GM12875 (cell line): ENCODE results near the gene BAZ1A.

Experiments
- H3K4me3 ChIP-seq: one replicate; pipeline ENCODE4 v1.5.1; 2011; ENCODE audit warnings: low read depth, low read length, control low read depth
- TF ChIP-seq, protein P1 (sequence below): IDR thresholded peaks from 2 replicates; pipeline ENCODE4 v1.5.1; 2011; ENCODE audit warnings: low read depth, mild to moderate bottlenecking, control low read depth, inconsistent platforms, low read length, moderate library complexity, borderline replicate concordance; ENCODE audit not compliant: insufficient read depth

The BAZ1A gene

DNA sequence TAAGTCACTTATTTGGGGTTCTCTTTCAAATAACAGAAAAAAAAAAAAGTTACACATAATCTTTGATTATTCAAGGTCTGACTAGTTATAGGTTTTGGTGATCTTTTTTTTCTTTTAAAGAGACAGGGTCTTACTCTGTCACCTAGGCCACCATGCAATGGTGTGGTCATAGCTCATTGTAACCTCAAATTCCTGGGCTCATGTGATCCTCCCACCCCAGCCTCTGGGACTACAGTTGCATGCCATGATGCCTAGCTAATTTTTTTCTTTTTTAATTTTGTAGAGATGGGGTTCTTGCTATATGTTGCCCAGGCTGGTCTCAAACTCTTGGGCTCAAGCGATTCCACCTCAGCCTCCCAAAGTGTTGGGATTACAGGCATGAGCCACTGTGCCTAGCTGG is 104.3 kb downstream of the BAZ1A start:
- H3K4me3 ChIP-seq, result no peak overlapping the region
- TF ChIP-seq, protein P1, sequence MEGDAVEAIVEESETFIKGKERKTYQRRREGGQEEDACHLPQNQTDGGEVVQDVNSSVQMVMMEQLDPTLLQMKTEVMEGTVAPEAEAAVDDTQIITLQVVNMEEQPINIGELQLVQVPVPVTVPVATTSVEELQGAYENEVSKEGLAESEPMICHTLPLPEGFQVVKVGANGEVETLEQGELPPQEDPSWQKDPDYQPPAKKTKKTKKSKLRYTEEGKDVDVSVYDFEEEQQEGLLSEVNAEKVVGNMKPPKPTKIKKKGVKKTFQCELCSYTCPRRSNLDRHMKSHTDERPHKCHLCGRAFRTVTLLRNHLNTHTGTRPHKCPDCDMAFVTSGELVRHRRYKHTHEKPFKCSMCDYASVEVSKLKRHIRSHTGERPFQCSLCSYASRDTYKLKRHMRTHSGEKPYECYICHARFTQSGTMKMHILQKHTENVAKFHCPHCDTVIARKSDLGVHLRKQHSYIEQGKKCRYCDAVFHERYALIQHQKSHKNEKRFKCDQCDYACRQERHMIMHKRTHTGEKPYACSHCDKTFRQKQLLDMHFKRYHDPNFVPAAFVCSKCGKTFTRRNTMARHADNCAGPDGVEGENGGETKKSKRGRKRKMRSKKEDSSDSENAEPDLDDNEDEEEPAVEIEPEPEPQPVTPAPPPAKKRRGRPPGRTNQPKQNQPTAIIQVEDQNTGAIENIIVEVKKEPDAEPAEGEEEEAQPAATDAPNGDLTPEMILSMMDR, result no peak

DNA sequence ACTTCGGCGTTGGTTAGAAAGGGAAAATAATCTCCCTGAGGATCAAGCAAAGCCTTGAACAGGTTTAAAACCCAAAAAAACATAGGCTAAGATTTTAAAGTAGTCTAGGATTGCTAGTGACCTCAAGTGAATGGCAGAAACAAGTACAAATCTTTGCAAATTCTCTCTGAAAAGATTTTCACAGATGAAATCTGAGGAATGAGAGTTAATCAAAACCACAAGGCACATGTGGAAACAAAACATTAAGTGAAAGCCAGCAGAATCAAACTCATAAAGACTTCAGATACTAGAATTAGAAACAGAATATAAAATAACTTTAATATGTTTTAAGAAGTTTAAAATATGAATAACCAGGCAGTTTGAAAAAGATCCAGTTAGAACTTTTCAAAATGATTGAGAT is 108.6 kb downstream of the BAZ1A start:
- TF ChIP-seq, protein P1, result no peak
- H3K4me3 ChIP-seq, result no peak overlapping the region

DNA sequence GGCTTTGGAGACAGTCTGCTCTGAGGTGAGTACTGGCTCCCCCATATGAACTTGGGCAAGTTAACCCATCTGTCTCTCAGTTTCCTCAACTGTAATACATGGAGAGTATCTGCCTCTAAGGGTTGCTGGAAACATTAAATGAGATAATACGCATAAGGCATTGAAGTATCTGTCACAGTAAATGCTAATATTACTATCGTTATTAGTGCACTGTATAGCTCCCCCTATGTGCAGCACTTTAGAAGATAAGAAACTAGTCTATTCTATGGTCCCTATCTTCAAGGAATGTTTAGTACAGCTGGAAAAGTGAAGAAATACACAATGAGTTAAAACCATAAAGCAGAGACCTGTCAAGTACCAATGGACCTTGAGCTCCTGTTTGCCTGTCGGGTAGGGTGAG is 109.1 kb downstream of the BAZ1A start:
- no peak overlapping the region for H3K4me3 ChIP-seq
- TF ChIP-seq, protein P1, result no peak

DNA sequence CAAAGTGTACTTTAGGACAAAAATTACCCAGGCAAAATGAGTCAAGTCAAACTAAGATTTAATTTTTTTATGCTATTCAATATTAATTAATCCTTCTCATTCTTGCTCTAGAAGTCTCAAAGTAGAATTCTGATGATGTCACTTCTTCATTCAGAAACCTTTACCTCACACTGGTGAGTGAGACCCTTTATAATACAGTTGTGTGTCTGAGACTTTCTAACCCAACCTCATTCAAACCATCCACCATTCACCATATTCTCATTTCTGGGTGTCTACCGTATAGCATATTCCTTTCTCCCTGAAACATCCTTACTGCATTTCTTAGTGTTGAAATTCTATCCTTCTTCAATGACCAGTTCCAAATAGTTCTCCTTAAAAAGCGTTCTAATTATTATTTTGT is 119.9 kb downstream of the BAZ1A start:
- TF ChIP-seq, protein P1, result no peak
- H3K4me3 ChIP-seq, result no peak overlapping the region

DNA sequence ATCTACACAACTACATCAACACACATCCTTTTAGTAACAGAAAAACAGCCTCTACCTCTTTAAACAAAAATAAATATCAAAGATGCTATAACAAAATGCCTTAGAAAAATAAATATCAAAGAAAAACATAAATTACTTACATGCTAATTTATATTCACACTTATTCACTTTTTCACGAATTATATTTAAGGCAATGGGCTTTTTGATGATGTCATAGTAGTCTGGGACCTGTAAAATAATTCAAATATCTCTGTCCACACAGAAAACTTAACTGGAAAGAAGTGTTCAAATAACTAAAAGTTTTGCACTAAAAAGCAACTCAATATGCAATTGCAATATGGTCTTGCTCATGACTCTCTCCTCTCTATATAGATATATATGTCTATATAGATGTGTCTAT is 120.5 kb downstream of the BAZ1A start:
- TF ChIP-seq, protein P1, result no peak
- H3K4me3 ChIP-seq, result no peak overlapping the region

DNA sequence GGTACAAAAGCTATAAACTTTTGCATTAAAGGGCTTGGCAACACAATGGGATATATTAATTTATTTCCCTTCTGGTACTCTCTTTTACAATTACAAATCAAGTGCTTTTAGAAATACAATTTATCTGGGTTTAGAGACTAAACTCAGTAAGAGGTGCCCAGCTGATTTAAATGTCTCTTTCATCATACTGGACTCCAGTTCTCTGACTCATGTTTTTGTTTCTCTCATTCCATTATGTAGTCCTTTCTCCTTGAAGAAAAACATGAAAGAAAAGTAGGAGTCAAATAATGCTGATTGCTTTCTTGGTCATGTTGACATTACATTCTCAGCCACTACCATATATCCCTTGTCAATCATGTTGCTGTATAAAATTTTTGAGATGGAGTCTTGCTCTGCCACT is 124.5 kb downstream of the BAZ1A start:
- H3K4me3 ChIP-seq, result no peak overlapping the region

DNA sequence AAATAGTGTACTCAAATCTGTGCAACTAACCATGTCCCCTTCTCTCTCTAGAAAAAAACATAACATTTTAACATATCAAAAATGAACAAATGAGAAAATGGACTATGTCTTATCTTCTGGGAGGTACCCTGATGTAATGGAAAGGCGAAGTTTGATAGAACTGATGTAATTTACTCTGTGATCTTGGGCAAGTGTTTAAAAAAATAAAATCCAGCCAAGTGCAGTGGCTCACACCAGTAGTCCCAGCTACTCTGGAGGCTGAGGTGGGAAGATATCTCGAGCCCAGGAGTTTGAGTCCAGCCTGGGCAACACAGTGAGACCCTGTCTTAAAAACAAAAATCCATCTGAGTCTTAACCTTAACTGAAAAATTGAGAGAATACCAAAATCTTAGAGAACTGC is 124.9 kb downstream of the BAZ1A start:
- TF ChIP-seq, protein P1, result no peak

More for the DNA sequence above, 124.5 kb downstream of the BAZ1A start:
- TF ChIP-seq, protein P1, result no peak

More for the DNA sequence above, 124.9 kb downstream of the BAZ1A start:
- H3K4me3 ChIP-seq, result no peak overlapping the region
